Measurements from ENCODE around the gene CTSF. TPM values are rescaled to one million over a fixed set of nuclear protein-coding genes. Genes with fewer than 3 reads are reported as not detected.

CTSF gene
- total RNA-seq, 2 experiments from 2014 or later = not detected

Small RNA genes within 50 kb of the gene (small RNA-seq; reads per million reads assigned to genes)
- not detected for gene RNU4-39P

Other genes starting within 250 kb of the CTSF start
- 1.2 and 1.6 TPM in 2 replicates for gene RIN1, start 232.2 kb downstream of the CTSF start, total RNA-seq (2014; rRNA removed; shearing (Covaris generic))
- 2.9 and 3.7 TPM in 2 replicates for gene RIN1, start 232.2 kb downstream of the CTSF start, total RNA-seq (2022)
- 43.8 and 56.2 TPM in 2 replicates for gene BRMS1, start 223.5 kb downstream of the CTSF start, total RNA-seq (2014; rRNA removed; shearing (Covaris generic))
- gene BRMS1, start 223.5 kb downstream of the CTSF start, total RNA-seq (2022) = 35.9 and 43.1 TPM in 2 replicates
- gene B4GAT1, start 221.0 kb downstream of the CTSF start, total RNA-seq (2014; rRNA removed; shearing (Covaris generic)) = 10.7 and 11.7 TPM in 2 replicates
- gene B4GAT1, start 221.0 kb downstream of the CTSF start, total RNA-seq (2022) = 9.4 and 9.8 TPM in 2 replicates
- gene SLC29A2, start 196.8 kb downstream of the CTSF start, total RNA-seq (2014; rRNA removed; shearing (Covaris generic)) = 24.7 and 33.6 TPM in 2 replicates
- gene SLC29A2, start 196.8 kb downstream of the CTSF start, total RNA-seq (2022) = 55.6 and 56.4 TPM in 2 replicates
- not detected in 2 replicates for gene NPAS4, start 147.6 kb downstream of the CTSF start, total RNA-seq (2014; rRNA removed; shearing (Covaris generic))
- gene NPAS4, start 147.6 kb downstream of the CTSF start, total RNA-seq (2022) = not detected in 2 replicates
- 82.6 and 101 TPM in 2 replicates for gene MRPL11, start 129.8 kb downstream of the CTSF start, total RNA-seq (2014; rRNA removed; shearing (Covaris generic))
- 75.1 and 88.6 TPM in 2 replicates for gene MRPL11, start 129.8 kb downstream of the CTSF start, total RNA-seq (2022)
- gene PELI3, start 101.7 kb downstream of the CTSF start, total RNA-seq (2014; rRNA removed; shearing (Covaris generic)) = 7.7 and 8.1 TPM in 2 replicates
- 4.3 and 4.5 TPM in 2 replicates for gene PELI3, start 101.7 kb downstream of the CTSF start, total RNA-seq (2022)
- gene DPP3, start 88.2 kb downstream of the CTSF start, total RNA-seq (2014; rRNA removed; shearing (Covaris generic)) = 40.0 and 47.2 TPM in 2 replicates
- gene DPP3, start 88.2 kb downstream of the CTSF start, total RNA-seq (2022) = 53.4 and 60.3 TPM in 2 replicates
- 8.7 and 14.7 TPM in 2 replicates for gene BBS1, start 58.0 kb downstream of the CTSF start, total RNA-seq (2014; rRNA removed; shearing (Covaris generic))
- gene BBS1, start 58.0 kb downstream of the CTSF start, total RNA-seq (2022) = 15.2 and 15.7 TPM in 2 replicates
- 11.3 and 11.9 TPM in 2 replicates for gene ZDHHC24, start 22.6 kb downstream of the CTSF start, total RNA-seq (2014; rRNA removed; shearing (Covaris generic))
- 33.3 and 35.1 TPM in 2 replicates for gene ZDHHC24, start 22.6 kb downstream of the CTSF start, total RNA-seq (2022)
- gene ACTN3, start 21.7 kb downstream of the CTSF start, total RNA-seq (2014; rRNA removed; shearing (Covaris generic)) = not detected in 2 replicates
- gene ACTN3, start 21.7 kb downstream of the CTSF start, total RNA-seq (2022) = 0.15 and 0.27 TPM in 2 replicates
- 0.13 and 0.26 TPM in 2 replicates for gene CCDC87, start 24.5 kb upstream of the CTSF start, total RNA-seq (2014; rRNA removed; shearing (Covaris generic))
- gene CCDC87, start 24.5 kb upstream of the CTSF start, total RNA-seq (2022) = 0.17 and 0.36 TPM in 2 replicates
- gene CCS, start 24.6 kb upstream of the CTSF start, total RNA-seq (2014; rRNA removed; shearing (Covaris generic)) = 31.7 and 32.6 TPM in 2 replicates
- 34.4 and 36.7 TPM in 2 replicates for gene CCS, start 24.6 kb upstream of the CTSF start, total RNA-seq (2022)
- gene RBM14, start 48.0 kb upstream of the CTSF start, total RNA-seq (2014; rRNA removed; shearing (Covaris generic)) = 65.8 and 94.6 TPM in 2 replicates
- gene RBM14, start 48.0 kb upstream of the CTSF start, total RNA-seq (2022) = 227 and 243 TPM in 2 replicates
- gene RBM4, start 70.1 kb upstream of the CTSF start, total RNA-seq (2014; rRNA removed; shearing (Covaris generic)) = 66.0 and 93.9 TPM in 2 replicates
- gene RBM4, start 70.1 kb upstream of the CTSF start, total RNA-seq (2022) = 139 and 140 TPM in 2 replicates
- 29.1 and 40.0 TPM in 2 replicates for gene RBM4B, start 109.3 kb upstream of the CTSF start, total RNA-seq (2014; rRNA removed; shearing (Covaris generic))
- gene RBM4B, start 109.3 kb upstream of the CTSF start, total RNA-seq (2022) = 38.3 and 39.4 TPM in 2 replicates
- 22.7 and 25.2 TPM in 2 replicates for gene SPTBN2, start 160.6 kb upstream of the CTSF start, total RNA-seq (2014; rRNA removed; shearing (Covaris generic))
- gene SPTBN2, start 160.6 kb upstream of the CTSF start, total RNA-seq (2022) = 13.0 and 16.2 TPM in 2 replicates